CD14-positive monocyte (primary cell): ENCODE results near the gene GREB1. TPM values are rescaled to one million over a fixed set of nuclear protein-coding genes. Genes with fewer than 3 reads are reported as not detected.

ENCODE experiments used
- DNase-seq, 3 donors: peaks; one replicate each; pipeline ENCODE4 v3.0.0-alpha.2; 2011 to 2022
- H2AFZ ChIP-seq: 2 replicates; pipeline ENCODE4 v1.6.0; 2012; ENCODE audit warnings: mild to moderate bottlenecking, low read depth, low read length, inconsistent platforms; ENCODE audit not compliant: insufficient read depth, poor library complexity, severe bottlenecking
- H3K27ac ChIP-seq, 2 donors: 1 replicate in 1 of 2; 2 replicates in 1 of 2; pipeline ENCODE4 v1.5.1; 2012 to 2013; ENCODE audit warnings: low read length in 2 of 2, control low read depth in 1 of 2, inconsistent platforms in 1 of 2, low read depth in 1 of 2, mild to moderate bottlenecking in 1 of 2
- H3K27me3 ChIP-seq, 2 donors: one replicate each; pipeline versions ENCODE4 v1.6.0 to v1.6.1; 2011 to 2013; ENCODE audit warnings: low read length in 2 of 2; ENCODE audit not compliant: control insufficient read depth in 2 of 2, insufficient read depth in 2 of 2
- H3K36me3 ChIP-seq, 2 donors: replicated peaks in 1 of 2; 1 replicate in 1 of 2; 2 replicates in 1 of 2; pipeline versions ENCODE4 v1.5.1 to v1.6.1; 2012 to 2013; ENCODE audit warnings: low read length in 2 of 2, control low read depth in 1 of 2, inconsistent platforms in 1 of 2, mild to moderate bottlenecking in 1 of 2; ENCODE audit not compliant: insufficient read depth in 2 of 2, control insufficient read depth in 1 of 2
- H3K4me1 ChIP-seq, 2 donors: 1 replicate in 1 of 2; 2 replicates in 1 of 2; pipeline versions ENCODE4 v1.5.1 to v1.6.1; 2012 to 2013; ENCODE audit warnings: low read length in 2 of 2, control low read depth in 1 of 2, inconsistent platforms in 1 of 2, mild to moderate bottlenecking in 1 of 2, moderate library complexity in 1 of 2; ENCODE audit not compliant: insufficient read depth in 2 of 2, control insufficient read depth in 1 of 2
- H3K4me2 ChIP-seq: replicated peaks from 2 replicates; pipeline ENCODE3; 2012; ENCODE audit warnings: low read length, moderate library complexity, mild to moderate bottlenecking; ENCODE audit not compliant: poor library complexity, severe bottlenecking; ENCODE audit errors: extremely low read depth
- H3K4me3 ChIP-seq, 3 experiments: fragments of 200-600 bp in 1 of 3; sonication (generic) in 1 of 3; replicated peaks in 1 of 3; 1 replicate in 2 of 3; 2 replicates in 1 of 3; pipeline ENCODE4 v1.5.1; 2011 to 2013; ENCODE audit warnings: low read length in 3 of 3, mild to moderate bottlenecking in 3 of 3, control low read depth in 2 of 3, low read depth in 2 of 3, inconsistent platforms in 1 of 3, moderate library complexity in 1 of 3
- H3K79me2 ChIP-seq: 2 replicates; pipeline ENCODE4 v1.6.0; 2012; ENCODE audit warnings: mild to moderate bottlenecking, control low read depth, inconsistent platforms, low read length, moderate library complexity; ENCODE audit not compliant: insufficient read depth
- H3K9ac ChIP-seq: 2 replicates; pipeline ENCODE4 v1.6.0; 2017; ENCODE audit warnings: low read length, mild to moderate bottlenecking; ENCODE audit not compliant: insufficient read depth, poor library complexity, severe bottlenecking
- H3K9me3 ChIP-seq, 2 donors: replicated peaks in 1 of 2; 1 replicate in 1 of 2; 2 replicates in 1 of 2; pipeline versions ENCODE4 v1.5.1 to v1.6.1; 2012 to 2013; ENCODE audit warnings: low read length in 2 of 2, control low read depth in 1 of 2; ENCODE audit not compliant: control insufficient read depth in 1 of 2, insufficient read depth in 1 of 2
- H4K20me1 ChIP-seq: 2 replicates; pipeline ENCODE4 v1.6.0; 2012; ENCODE audit warnings: mild to moderate bottlenecking, low read length, control low read depth, moderate library complexity; ENCODE audit not compliant: insufficient read depth
- H3K27ac Mint-ChIP-seq, 7 donors: one replicate each; pipeline ENCODE4 v1.8.0; 2020; ENCODE audit warnings: mild to moderate bottlenecking in 7 of 7, mixed read lengths in 7 of 7, moderate library complexity in 6 of 7, inconsistent platforms in 2 of 7
- H3K27me3 Mint-ChIP-seq, 3 donors: one replicate each; pipeline ENCODE4 v1.8.0; 2021 to 2022; ENCODE audit warnings: low read depth in 3 of 3, mild to moderate bottlenecking in 3 of 3, mixed read lengths in 3 of 3, moderate library complexity in 3 of 3, inconsistent platforms in 1 of 3
- H3K36me3 Mint-ChIP-seq, 2 donors: one replicate each; pipeline ENCODE4 v1.8.0; 2020; ENCODE audit warnings: mixed read lengths in 2 of 2, inconsistent platforms in 1 of 2, mild to moderate bottlenecking in 1 of 2
- H3K4me1 Mint-ChIP-seq: one replicate; pipeline ENCODE4 v1.8.0; 2020; ENCODE audit warnings: mild to moderate bottlenecking, mixed read lengths
- H3K4me3 Mint-ChIP-seq, 2 donors: one replicate each; pipeline ENCODE4 v1.8.0; 2020; ENCODE audit warnings: mild to moderate bottlenecking in 2 of 2, mixed read lengths in 2 of 2, moderate library complexity in 1 of 2
- H3K9me3 Mint-ChIP-seq, 7 donors: one replicate each; pipeline ENCODE4 v1.8.0; 2020 to 2022; ENCODE audit warnings: mixed read lengths in 7 of 7, mild to moderate bottlenecking in 6 of 7, moderate library complexity in 6 of 7, inconsistent platforms in 2 of 7
- CTCF ChIP-seq: fragments of 200-600 bp; IDR thresholded peaks from one replicate; pipeline ENCODE4 v1.8.0; 2022; ENCODE audit warnings: antibody characterized with exemption, mild to moderate bottlenecking
- WGBS: methylation state at CpG from one replicate; pipeline ENCODE4 v1.1.5; 2013; ENCODE audit warnings: missing lambda C conversion rate; ENCODE audit not compliant: insufficient coverage; 5-methylcytosine and 5-hydroxymethylcytosine counted together
- intact Hi-C, 2 donors: fragments of 100-400 bp; cut with micrococcal nuclease; formaldehyde crosslinking; loops; one replicate each; pipeline versions ENCODE4 v1.15.0 to v1.15.1; 2023
- polyA plus RNA-seq, 3 donors: library from polyadenylated mRNA; depleted of rRNA in 1 of 3; unstranded in 2 of 3; stranded (reverse) in 1 of 3; fragments of 300-500 nt in 2 of 3; fragments of >200 nt in 1 of 3; fragmentation: Illumina TruSeq in 2 of 3; gene quantifications; 1 replicate in 2 of 3; 2 replicates in 1 of 3; pipeline ENCODE4 v1.2.3, GENCODE V29; 2012 to 2021

The GREB1 gene
- polyA plus RNA-seq, 3 donors, result not detected

GRCh38 chr2:11559786-11560155 lies 25.9 kb downstream of the GREB1 start:
- H3K4me1 ChIP-seq, result peaks cover 0 to under 1% of the 10 kb centered on the region in 2 donors

GRCh38 chr2:11560806-11561205 lies 27.0 kb downstream of the GREB1 start:
- no peak overlapping the region for H3K9ac ChIP-seq
- H3K27ac ChIP-seq, result no peak overlapping the region
- H3K36me3 Mint-ChIP-seq, result no peaks in the 10 kb centered on the region
- DNase-seq, result no peak
- H3K9me3 ChIP-seq, result no peaks in the 10 kb centered on the region
- intact Hi-C loops, result no loop called here
- H4K20me1 ChIP-seq, result no peaks in the 10 kb centered on the region
- peaks cover 14 to 26% of the 10 kb centered on the region in 2 donors for H3K27me3 ChIP-seq
- TF ChIP-seq CTCF, result no peak
- H2AFZ ChIP-seq, result no peak overlapping the region
- no peaks in the 10 kb centered on the region for H3K4me1 ChIP-seq
- peaks cover 17 to 39% (median 33%) of the 10 kb centered on the region in 3 donors for H3K27me3 Mint-ChIP-seq
- no CpG with 5 or more reads among the region's 3 CpGs for WGBS
- H3K9me3 Mint-ChIP-seq, result peaks cover 0 to 6% (median 0%) of the 10 kb centered on the region in 7 donors
- H3K4me2 ChIP-seq, result no peak overlapping the region
- no peak overlapping the region for H3K4me3 Mint-ChIP-seq
- no peak overlapping the region for H3K27ac Mint-ChIP-seq
- H3K4me3 ChIP-seq, result no peak overlapping the region
- H3K36me3 ChIP-seq, result no peaks in the 10 kb centered on the region
- H3K4me1 Mint-ChIP-seq, result peaks cover 5% of the 10 kb centered on the region
- no peaks in the 10 kb centered on the region for H3K79me2 ChIP-seq

More at GRCh38 chr2:11559786-11560155, 25.9 kb downstream of the GREB1 start:
- no peak overlapping the region for H3K4me2 ChIP-seq
- H3K79me2 ChIP-seq, result no peaks in the 10 kb centered on the region
- no peak overlapping the region for H3K9ac ChIP-seq
- H3K9me3 ChIP-seq, result no peaks in the 10 kb centered on the region
- Mint-ChIP-seq H3K27me3 (peaks cover 24 to 48% (median 41%) of the 10 kb centered on the region in 3 donors), H3K4me3 (no peak overlapping the region), H3K4me1 (peaks cover 7% of the 10 kb centered on the region), H3K36me3 (no peaks in the 10 kb centered on the region), H3K9me3 (peaks cover 0 to 6% (median 0%) of the 10 kb centered on the region in 7 donors), H3K27ac (no peak overlapping the region)
- H3K4me3 ChIP-seq, result no peak overlapping the region
- no peak overlapping the region for H3K27ac ChIP-seq
- DNase-seq, result no peak
- no peaks in the 10 kb centered on the region for H4K20me1 ChIP-seq
- intact Hi-C loops, result no loop called here
- no peaks in the 10 kb centered on the region for H3K36me3 ChIP-seq
- no peak for TF ChIP-seq CTCF
- 78% methylated on average over 4 of the region's 7 CpGs for WGBS
- peaks cover 20 to 36% of the 10 kb centered on the region in 2 donors for H3K27me3 ChIP-seq
- H2AFZ ChIP-seq, result no peak overlapping the region
